NAMALWA (cell line): Measurements from ENCODE around the gene ALPK3.

Experiments used
- DNase-seq: peaks from one replicate; pipeline ENCODE4 v3.0.0-alpha.2; 2015; ENCODE audit warnings: low spot score

The ALPK3 gene

GRCh38 chr15:84892786-84893307 lies 75.7 kb downstream of the ALPK3 start:
- DNase-seq: no peak

- DNase-seq: no peak
These were observed 76.5 kb downstream of the ALPK3 start for GRCh38 chr15:84893607-84894006.

GRCh38 chr15:84894736-84895425 lies 77.7 kb downstream of the ALPK3 start:
- no peak for DNase-seq

GRCh38 chr15:84898761-84899160 lies 81.6 kb downstream of the ALPK3 start:
- DNase-seq: no peak

GRCh38 chr15:84899750-84900149 lies 82.6 kb downstream of the ALPK3 start:
- no peak for DNase-seq

GRCh38 chr15:84901540-84901939 lies 84.4 kb downstream of the ALPK3 start:
- DNase-seq: no peak

GRCh38 chr15:84903751-84904150 lies 86.6 kb downstream of the ALPK3 start:
- DNase-seq: no peak

- no peak for DNase-seq
These were observed 87.3 kb downstream of the ALPK3 start for GRCh38 chr15:84904419-84904818.

- DNase-seq: no peak
These were observed 88.1 kb downstream of the ALPK3 start for GRCh38 chr15:84905016-84905916.

- no peak for DNase-seq
These were observed 90.6 kb downstream of the ALPK3 start for GRCh38 chr15:84907731-84908130.

- DNase-seq: no peak
These were observed 91.4 kb downstream of the ALPK3 start for GRCh38 chr15:84908564-84908963.

GRCh38 chr15:84909029-84909428 lies 91.9 kb downstream of the ALPK3 start:
- no peak for DNase-seq

- DNase-seq: no peak
These were observed 92.6 kb downstream of the ALPK3 start for GRCh38 chr15:84909782-84910181.

- DNase-seq: no peak
These were observed 93.9 kb downstream of the ALPK3 start for GRCh38 chr15:84910928-84911623.

GRCh38 chr15:84911879-84912660 lies 94.9 kb downstream of the ALPK3 start:
- no peak for DNase-seq

- no peak for DNase-seq
These were observed 96.2 kb downstream of the ALPK3 start for GRCh38 chr15:84913360-84913723.

GRCh38 chr15:84914351-84914750 lies 97.2 kb downstream of the ALPK3 start:
- DNase-seq: no peak

- peak; percentile 40 for DNase-seq
These were observed 97.9 kb downstream of the ALPK3 start for GRCh38 chr15:84914909-84915605.

GRCh38 chr15:84915606-84915958 lies 98.4 kb downstream of the ALPK3 start:
- DNase-seq: no peak

GRCh38 chr15:84917452-84917851 lies 100.3 kb downstream of the ALPK3 start:
- DNase-seq: no peak

GRCh38 chr15:84919106-84919667 lies 102.0 kb downstream of the ALPK3 start:
- DNase-seq: no peak
